Upper lobe of left lung (tissue), 6 donors: ENCODE results near the gene PPP2R2D. TPM values are rescaled to one million over a fixed set of nuclear protein-coding genes. Genes with fewer than 3 reads are reported as not detected.

Experiments
- ATAC-seq, 2 donors: fragments of 200-7000 bp; cut with Tn5 transposase; one replicate each; pipeline ENCODE4 v1.9.1; 2022; ENCODE audit warnings: mild to moderate bottlenecking in 2 of 2, moderate library complexity in 2 of 2; ENCODE audit not compliant: low FRiP score in 2 of 2
- DNase-seq, 2 donors: peaks; one replicate each; pipeline ENCODE4 v3.0.0-alpha.2; 2019 to 2020
- H3K27ac ChIP-seq, 4 donors: fragments of 200-600 bp; sonication (generic); one replicate each; pipeline ENCODE4 v1.5.1; 2016 to 2019
- H3K27me3 ChIP-seq, 4 donors: fragments of 200-600 bp; sonication (generic); one replicate each; pipeline ENCODE4 v1.5.1; 2017 to 2019
- H3K36me3 ChIP-seq, 4 donors: fragments of 200-600 bp; sonication (generic); one replicate each; pipeline ENCODE4 v1.5.1; 2016 to 2019
- H3K4me1 ChIP-seq, 4 donors: fragments of 200-600 bp; sonication (generic); one replicate each; pipeline ENCODE4 v1.5.1; 2018 to 2019
- H3K4me3 ChIP-seq, 4 donors: fragments of 200-600 bp; sonication (generic); one replicate each; pipeline ENCODE4 v1.5.1; 2017 to 2019; ENCODE audit warnings: mild to moderate bottlenecking in 2 of 4, moderate library complexity in 1 of 4
- H3K9me3 ChIP-seq, 4 donors: fragments of 200-600 bp; sonication (generic); one replicate each; pipeline ENCODE4 v1.5.1; 2018 to 2019
- EP300 ChIP-seq, 4 donors: sonication (generic); formaldehyde crosslinking; IDR thresholded peaks; one replicate each; pipeline ENCODE4 v1.5.1; 2017; ENCODE audit warnings: antibody characterized with exemption in 4 of 4, control low read depth in 2 of 4
- POLR2A ChIP-seq, 4 donors: fragments of 450-650 bp; IDR thresholded peaks; one replicate each; pipeline ENCODE4 v1.5.1; 2016 to 2017; ENCODE audit warnings: antibody characterized with exemption in 4 of 4, mild to moderate bottlenecking in 2 of 4
- POLR2AphosphoS5 ChIP-seq, 2 donors: sonication (generic); formaldehyde crosslinking; IDR thresholded peaks; one replicate each; pipeline ENCODE4 v1.5.1; 2017; ENCODE audit warnings: antibody characterized with exemption in 2 of 2
- WGBS, 2 donors: methylation state at CpG; one replicate each; pipeline ENCODE4 v1.1.5; 2017 to 2018; 5-methylcytosine and 5-hydroxymethylcytosine counted together
- total RNA-seq, 6 donors: library from RNA; depleted of rRNA in 4 of 6; stranded (reverse); fragments of >200 nt in 4 of 6; gene quantifications; one replicate each; pipeline versions ENCODE4 v1.1.0 to v1.2.1, GENCODE V29; 2016 to 2021
- TF ChIP-seq, protein P1 (sequence below), 6 experiments: fragments of 450-650 bp in 4 of 6; fragments of 200-600 bp in 2 of 6; sonication (generic) in 2 of 6; IDR thresholded peaks; one replicate each; pipeline ENCODE4 v1.5.1; 2016 to 2019; ENCODE audit warnings: antibody characterized with exemption in 6 of 6
- donor health status: DM: no; HTN: no; CAD: no; lungs with moderate emphysema.
- donor health status: DM: no; HTN: yes; CAD: no; lungs with severe emphysema.

Gene PPP2R2D
- total RNA-seq, 6 donors from 2014 or later: 20.5 to 60.8 (median 28.7) TPM

DNA sequence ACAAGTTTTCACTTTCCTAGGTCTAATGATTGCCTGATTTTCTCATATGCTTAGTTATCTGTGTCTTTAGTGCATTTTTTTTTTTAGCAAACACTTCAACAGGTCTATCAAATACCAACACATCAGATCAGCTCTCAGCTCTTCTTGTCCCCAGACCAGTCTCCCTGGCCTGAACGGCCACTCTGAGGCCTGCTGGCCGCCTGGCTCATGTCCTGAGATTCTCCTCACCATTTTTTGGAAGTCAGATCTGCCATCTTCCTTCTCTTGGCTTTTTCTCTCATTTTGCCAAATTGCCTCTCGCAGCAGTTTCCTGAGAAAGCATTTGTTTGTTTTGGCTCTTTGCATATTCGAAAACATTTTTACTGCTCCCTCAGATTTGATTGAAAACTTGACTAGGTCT is 29.3 kb downstream of the PPP2R2D start:
- ATAC-seq (no peak), DNase-seq (no peak)
- WGBS, 2 donors: 72 to 78% methylated on average over 4 of the region's 4 CpGs
- peaks cover 0 to 4% (median 1%) of the 10 kb centered on the region in 4 donors for H3K9me3 ChIP-seq
- H3K4me3 ChIP-seq: no peak overlapping the region
- no peaks in the 10 kb centered on the region for H3K27me3 ChIP-seq
- TF ChIP-seq, protein P1, sequence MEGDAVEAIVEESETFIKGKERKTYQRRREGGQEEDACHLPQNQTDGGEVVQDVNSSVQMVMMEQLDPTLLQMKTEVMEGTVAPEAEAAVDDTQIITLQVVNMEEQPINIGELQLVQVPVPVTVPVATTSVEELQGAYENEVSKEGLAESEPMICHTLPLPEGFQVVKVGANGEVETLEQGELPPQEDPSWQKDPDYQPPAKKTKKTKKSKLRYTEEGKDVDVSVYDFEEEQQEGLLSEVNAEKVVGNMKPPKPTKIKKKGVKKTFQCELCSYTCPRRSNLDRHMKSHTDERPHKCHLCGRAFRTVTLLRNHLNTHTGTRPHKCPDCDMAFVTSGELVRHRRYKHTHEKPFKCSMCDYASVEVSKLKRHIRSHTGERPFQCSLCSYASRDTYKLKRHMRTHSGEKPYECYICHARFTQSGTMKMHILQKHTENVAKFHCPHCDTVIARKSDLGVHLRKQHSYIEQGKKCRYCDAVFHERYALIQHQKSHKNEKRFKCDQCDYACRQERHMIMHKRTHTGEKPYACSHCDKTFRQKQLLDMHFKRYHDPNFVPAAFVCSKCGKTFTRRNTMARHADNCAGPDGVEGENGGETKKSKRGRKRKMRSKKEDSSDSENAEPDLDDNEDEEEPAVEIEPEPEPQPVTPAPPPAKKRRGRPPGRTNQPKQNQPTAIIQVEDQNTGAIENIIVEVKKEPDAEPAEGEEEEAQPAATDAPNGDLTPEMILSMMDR (IDR thresholded peaks at IDR 0.05): no peak
- TF ChIP-seq EP300 (IDR thresholded peaks at IDR 0.05) (no peak), POLR2AphosphoS5 (IDR thresholded peaks at IDR 0.05) (no peak), POLR2A (IDR thresholded peaks at IDR 0.05) (no peak)
- peaks cover 0 to 9% (median 2%) of the 10 kb centered on the region in 4 donors for H3K36me3 ChIP-seq
- peaks cover 22 to 57% (median 40%) of the 10 kb centered on the region in 4 donors for H3K4me1 ChIP-seq
- H3K27ac ChIP-seq: no peak overlapping the region

DNA sequence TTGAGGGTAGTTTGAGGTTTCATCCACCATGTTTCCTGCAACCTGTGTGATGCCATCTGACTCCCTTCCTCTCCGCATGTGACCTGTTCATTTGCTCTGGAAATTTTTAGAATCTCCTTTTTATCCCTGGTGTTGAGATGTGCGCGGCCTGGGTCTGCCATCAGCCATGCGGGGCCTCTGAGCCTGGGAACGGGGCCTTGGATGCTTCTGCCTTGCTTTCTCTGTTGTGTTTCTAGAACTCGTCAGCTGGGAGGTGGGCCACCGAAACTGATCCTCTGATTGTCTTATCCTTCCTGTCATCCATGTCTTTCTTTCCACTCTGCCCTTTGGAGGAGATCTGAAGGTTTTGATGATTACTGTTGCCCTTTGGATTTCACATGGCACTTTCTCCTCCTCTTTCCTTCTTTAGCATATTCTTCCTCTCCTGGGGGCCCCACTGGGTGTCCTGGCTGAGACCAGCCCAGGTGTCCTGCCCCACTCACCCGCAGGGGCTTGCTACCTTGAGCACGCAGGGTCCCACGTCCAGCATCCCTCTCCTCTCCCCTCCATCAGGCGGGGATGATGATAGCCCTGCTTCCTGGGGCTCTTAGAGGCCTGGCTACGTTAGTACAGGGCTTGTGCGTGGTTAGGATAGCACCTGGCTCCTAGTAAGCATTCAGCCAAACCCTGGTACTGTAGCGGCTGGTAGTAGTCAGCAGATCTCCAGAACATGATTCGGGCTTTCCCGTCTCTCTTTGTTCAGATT is 29.9 kb downstream of the PPP2R2D start:
- ATAC-seq: no peak
- no peak overlapping the region for H3K27ac ChIP-seq
- TF ChIP-seq, protein P1 (IDR thresholded peaks at IDR 0.05): no peak
- TF ChIP-seq POLR2A (IDR thresholded peaks at IDR 0.05) (no peak), POLR2AphosphoS5 (IDR thresholded peaks at IDR 0.05) (no peak), EP300 (IDR thresholded peaks at IDR 0.05) (no peak)
- DNase-seq: no peak
- peaks cover 0 to 14% (median 2%) of the 10 kb centered on the region in 4 donors for H3K36me3 ChIP-seq
- H3K4me3 ChIP-seq: no peak overlapping the region
- H3K9me3 ChIP-seq: peaks cover 0 to under 1% (median 0%) of the 10 kb centered on the region in 4 donors
- peaks cover 22 to 63% (median 39%) of the 10 kb centered on the region in 4 donors for H3K4me1 ChIP-seq
- WGBS, 2 donors: 95 to 96% methylated on average over 16 of the region's 16 CpGs
- H3K27me3 ChIP-seq: no peaks in the 10 kb centered on the region

DNA sequence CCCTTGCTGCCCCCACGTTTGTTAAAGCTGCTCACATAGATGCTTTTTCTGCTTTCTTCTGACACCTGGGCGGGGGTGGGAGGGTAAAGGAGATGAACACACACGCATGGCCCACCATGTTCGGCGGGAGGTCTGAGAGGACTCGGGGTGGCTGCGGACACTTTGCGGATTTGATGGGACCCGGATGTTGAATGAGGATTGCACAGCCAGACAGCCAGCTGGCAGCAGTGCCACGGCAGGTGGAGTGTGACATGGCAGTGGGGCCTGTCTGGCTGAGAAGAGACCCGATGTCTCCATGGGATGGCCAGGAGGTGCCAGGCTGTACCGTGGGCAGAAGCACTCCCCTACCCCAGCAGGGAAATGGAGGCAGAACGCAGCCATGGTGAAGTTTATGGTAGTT is 31.2 kb downstream of the PPP2R2D start:
- WGBS, 2 donors: 96 to 97% methylated on average over 12 to 13 of the region's 13 CpGs
- no peak for ATAC-seq
- no peaks in the 10 kb centered on the region for H3K27me3 ChIP-seq
- peaks cover 0 to 24% (median 9%) of the 10 kb centered on the region in 4 donors for H3K36me3 ChIP-seq
- H3K27ac ChIP-seq: peak overlapping the region in 1 of 4 donors; percentile 4
- TF ChIP-seq EP300 (IDR thresholded peaks at IDR 0.05): no peak
- no peak for TF ChIP-seq POLR2AphosphoS5 (IDR thresholded peaks at IDR 0.05)
- TF ChIP-seq, protein P1 (IDR thresholded peaks at IDR 0.05): no peak
- no peak for TF ChIP-seq POLR2A (IDR thresholded peaks at IDR 0.05)
- DNase-seq: no peak
- peaks cover 22 to 63% (median 38%) of the 10 kb centered on the region in 4 donors for H3K4me1 ChIP-seq
- no peak overlapping the region for H3K4me3 ChIP-seq
- H3K9me3 ChIP-seq: no peaks in the 10 kb centered on the region

DNA sequence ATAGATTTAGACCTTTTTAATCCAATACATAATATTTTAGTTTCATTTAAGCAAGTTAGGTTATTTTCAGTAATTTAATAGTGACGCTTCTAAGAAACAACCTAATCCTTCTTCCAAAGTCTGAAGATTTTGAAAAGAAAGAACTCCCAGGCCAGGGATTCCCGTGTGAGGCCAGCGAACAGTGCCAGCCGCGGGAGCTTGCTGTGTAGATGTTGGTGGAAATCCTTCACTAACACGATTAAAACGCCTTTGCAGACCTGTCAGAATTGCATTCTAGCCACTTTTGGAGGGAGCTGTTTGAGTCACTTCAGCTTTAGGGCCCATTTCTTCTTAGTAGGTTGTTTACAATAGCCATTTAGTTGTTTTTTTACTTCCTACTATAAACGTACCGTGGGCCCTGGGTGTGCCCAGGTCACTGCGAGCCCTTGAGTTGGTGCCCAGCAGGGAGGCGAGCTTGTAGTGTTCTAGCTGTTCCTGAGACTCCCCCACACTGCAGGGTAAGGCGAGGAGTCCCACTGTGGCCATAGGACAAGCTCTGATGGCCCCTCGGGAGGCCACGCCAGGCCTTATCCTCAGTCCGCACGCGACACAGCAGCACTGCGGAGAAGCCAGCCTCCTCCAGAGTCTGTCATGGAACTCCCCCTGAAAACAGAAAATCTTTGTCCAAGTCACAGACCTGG is 32.3 kb downstream of the PPP2R2D start:
- Histone ChIP-seq H3K27ac (no peak overlapping the region), H3K9me3 (no peaks in the 10 kb centered on the region), H3K4me1 (peaks cover 16 to 54% (median 30%) of the 10 kb centered on the region in 4 donors), H3K36me3 (peaks cover 3 to 36% (median 18%) of the 10 kb centered on the region in 4 donors), H3K4me3 (no peak overlapping the region), H3K27me3 (no peaks in the 10 kb centered on the region)
- 89% methylated on average over 18 of the region's 18 CpGs for WGBS, 2 donors
- DNase-seq (no peak), ATAC-seq (no peak)
- TF ChIP-seq, protein P1 (IDR thresholded peaks at IDR 0.05): no peak
- TF ChIP-seq EP300 (IDR thresholded peaks at IDR 0.05): no peak
- no peak for TF ChIP-seq POLR2AphosphoS5 (IDR thresholded peaks at IDR 0.05)
- TF ChIP-seq POLR2A (IDR thresholded peaks at IDR 0.05): no peak
